H1 (cell line): ENCODE measurements around the gene STXBP5.

Experiments
- BRCA1 ChIP-seq: IDR thresholded peaks from 2 replicates; pipeline ENCODE4 v1.6.1; 2012; ENCODE audit warnings: low read depth, low read length, improper control_type of control experiment
- CBX5 ChIP-seq: fragments of 300-800, 300-1000 bp; sonication (generic); IDR thresholded peaks from 2 replicates; pipeline ENCODE4 v1.7.1; 2016; ENCODE audit warnings: antibody characterized with exemption, low read length, low read depth
- CREB1 ChIP-seq: IDR thresholded peaks from 2 replicates; pipeline ENCODE4 v1.6.1; 2012; ENCODE audit warnings: inconsistent platforms
- JUND ChIP-seq: IDR thresholded peaks from 2 replicates; pipeline ENCODE4 v1.6.1; 2011; ENCODE audit warnings: mild to moderate bottlenecking, improper control_type of control experiment, low read length
- KDM1A ChIP-seq: fragments of 200-600, 300-600 bp; sonication (generic); IDR thresholded peaks from 2 replicates; pipeline ENCODE4 v1.7.1; 2016; ENCODE audit warnings: mild to moderate bottlenecking, low read length, borderline replicate concordance
- RAD21 ChIP-seq, 2 experiments: IDR thresholded peaks in 1 of 2; conservative IDR thresholded peaks in 1 of 2; 2 replicates each; pipeline ENCODE4 v1.6.1; 2011; ENCODE audit warnings: low read depth in 2 of 2, low read length in 2 of 2, improper control_type of control experiment in 1 of 2, inconsistent platforms in 1 of 2, mild to moderate bottlenecking in 1 of 2, moderate library complexity in 1 of 2
- RFX5 ChIP-seq: IDR thresholded peaks from 2 replicates; pipeline ENCODE4 v1.6.1; 2011; ENCODE audit warnings: low read depth, low read length, improper control_type of control experiment, borderline replicate concordance
- ZNF274 ChIP-seq: IDR thresholded peaks from 2 replicates; pipeline ENCODE4 v1.7.0; 2012; ENCODE audit warnings: low read length, borderline replicate concordance; ENCODE audit errors: extremely low read depth
- TF ChIP-seq, protein P1 (sequence below): IDR thresholded peaks from 2 replicates; pipeline ENCODE4 v1.6.1; 2012; ENCODE audit warnings: low read length, inconsistent platforms
- TF ChIP-seq, protein P2 (sequence below), 3 experiments: IDR thresholded peaks; 1 replicate in 2 of 3; 2 replicates in 1 of 3; pipeline versions ENCODE4 v1.5.1 to v1.6.1; 2011; ENCODE audit warnings: low read length in 3 of 3, mild to moderate bottlenecking in 3 of 3, inconsistent platforms in 2 of 3, low read depth in 1 of 3, moderate library complexity in 1 of 3; ENCODE audit not compliant: insufficient read depth in 1 of 3; ENCODE audit errors: control extremely low read depth in 1 of 3
- TF ChIP-seq, protein P3 (sequence below): IDR thresholded peaks from 2 replicates; pipeline ENCODE4 v1.6.1; 2012; ENCODE audit warnings: inconsistent platforms

DNA sequence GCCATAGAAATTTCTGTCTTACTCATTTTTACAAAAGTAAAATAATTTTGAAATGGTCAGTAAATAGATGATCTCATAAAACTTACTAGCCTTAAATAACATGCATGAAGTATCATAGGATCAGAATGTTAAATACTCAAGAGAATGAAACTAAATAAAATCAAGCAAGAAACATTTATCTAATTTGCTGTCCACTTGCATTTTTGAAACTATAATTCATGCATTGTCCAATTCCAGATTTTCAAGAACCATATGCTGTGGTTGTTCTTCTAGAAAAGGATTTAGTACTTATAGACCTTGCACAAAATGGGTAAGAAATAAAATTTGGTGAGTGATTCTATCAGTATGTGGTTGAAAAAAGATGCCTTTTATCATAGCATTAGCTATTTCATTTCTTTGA lies 107.0 kb downstream of the STXBP5 start:
- TF ChIP-seq RAD21 (IDR thresholded peaks at IDR 0.05 in 1 of 2, conservative IDR thresholded peaks at IDR 0.05 in 1 of 2; ENCODE audit: low read depth in 2 of 2, low read length in 2 of 2) (no peak), CREB1 (no peak), KDM1A (no peak), ZNF274 (no peak), JUND (no peak), RFX5 (no peak), BRCA1 (no peak), CBX5 (no peak)
- TF ChIP-seq, protein P1, sequence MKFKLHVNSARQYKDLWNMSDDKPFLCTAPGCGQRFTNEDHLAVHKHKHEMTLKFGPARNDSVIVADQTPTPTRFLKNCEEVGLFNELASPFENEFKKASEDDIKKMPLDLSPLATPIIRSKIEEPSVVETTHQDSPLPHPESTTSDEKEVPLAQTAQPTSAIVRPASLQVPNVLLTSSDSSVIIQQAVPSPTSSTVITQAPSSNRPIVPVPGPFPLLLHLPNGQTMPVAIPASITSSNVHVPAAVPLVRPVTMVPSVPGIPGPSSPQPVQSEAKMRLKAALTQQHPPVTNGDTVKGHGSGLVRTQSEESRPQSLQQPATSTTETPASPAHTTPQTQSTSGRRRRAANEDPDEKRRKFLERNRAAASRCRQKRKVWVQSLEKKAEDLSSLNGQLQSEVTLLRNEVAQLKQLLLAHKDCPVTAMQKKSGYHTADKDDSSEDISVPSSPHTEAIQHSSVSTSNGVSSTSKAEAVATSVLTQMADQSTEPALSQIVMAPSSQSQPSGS, result no peak
- TF ChIP-seq, protein P2, sequence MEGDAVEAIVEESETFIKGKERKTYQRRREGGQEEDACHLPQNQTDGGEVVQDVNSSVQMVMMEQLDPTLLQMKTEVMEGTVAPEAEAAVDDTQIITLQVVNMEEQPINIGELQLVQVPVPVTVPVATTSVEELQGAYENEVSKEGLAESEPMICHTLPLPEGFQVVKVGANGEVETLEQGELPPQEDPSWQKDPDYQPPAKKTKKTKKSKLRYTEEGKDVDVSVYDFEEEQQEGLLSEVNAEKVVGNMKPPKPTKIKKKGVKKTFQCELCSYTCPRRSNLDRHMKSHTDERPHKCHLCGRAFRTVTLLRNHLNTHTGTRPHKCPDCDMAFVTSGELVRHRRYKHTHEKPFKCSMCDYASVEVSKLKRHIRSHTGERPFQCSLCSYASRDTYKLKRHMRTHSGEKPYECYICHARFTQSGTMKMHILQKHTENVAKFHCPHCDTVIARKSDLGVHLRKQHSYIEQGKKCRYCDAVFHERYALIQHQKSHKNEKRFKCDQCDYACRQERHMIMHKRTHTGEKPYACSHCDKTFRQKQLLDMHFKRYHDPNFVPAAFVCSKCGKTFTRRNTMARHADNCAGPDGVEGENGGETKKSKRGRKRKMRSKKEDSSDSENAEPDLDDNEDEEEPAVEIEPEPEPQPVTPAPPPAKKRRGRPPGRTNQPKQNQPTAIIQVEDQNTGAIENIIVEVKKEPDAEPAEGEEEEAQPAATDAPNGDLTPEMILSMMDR (IDR thresholded peaks at IDR 0.05; ENCODE audit: control extremely low read depth in 1 of 3, insufficient read depth in 1 of 3, low read depth in 1 of 3, low read length in 3 of 3), result no peak
- TF ChIP-seq, protein P3, sequence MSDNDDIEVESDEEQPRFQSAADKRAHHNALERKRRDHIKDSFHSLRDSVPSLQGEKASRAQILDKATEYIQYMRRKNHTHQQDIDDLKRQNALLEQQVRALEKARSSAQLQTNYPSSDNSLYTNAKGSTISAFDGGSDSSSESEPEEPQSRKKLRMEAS, result no peak
